Testis (tissue), 3 donors: ENCODE measurements around the gene CELF5. TPM values are rescaled to one million over a fixed set of nuclear protein-coding genes. Genes with fewer than 3 reads are reported as not detected.

ENCODE experiments used
- DNase-seq: peaks from one replicate; pipeline ENCODE4 v3.0.0-alpha.2; 2019
- H3K27ac ChIP-seq, 2 donors: fragments of 200-600 bp; sonication (generic); one replicate each; pipeline ENCODE4 v1.5.1; 2019
- H3K27me3 ChIP-seq: fragments of 200-600 bp; sonication (generic); one replicate; pipeline ENCODE4 v1.5.1; 2019
- H3K36me3 ChIP-seq: fragments of 200-600 bp; sonication (generic); one replicate; pipeline ENCODE4 v1.5.1; 2017; ENCODE audit warnings: low read depth; ENCODE audit errors: missing control alignments
- H3K4me1 ChIP-seq: fragments of 200-600 bp; sonication (generic); one replicate; pipeline ENCODE4 v1.5.1; 2019
- H3K4me3 ChIP-seq, 2 donors: fragments of 200-600 bp; sonication (generic); one replicate each; pipeline ENCODE4 v1.5.1; 2017 to 2019
- H3K9me3 ChIP-seq: fragments of 200-600 bp; sonication (generic); one replicate; pipeline ENCODE4 v1.5.1; 2017
- POLR2A ChIP-seq: fragments of 450-650 bp; IDR thresholded peaks from one replicate; pipeline ENCODE4 v1.6.1; 2017; ENCODE audit warnings: antibody characterized with exemption, mild to moderate bottlenecking, moderate library complexity
- WGBS, 2 donors: methylation state at CpG; one replicate each; pipeline ENCODE4 v1.1.5; 2018; 5-methylcytosine and 5-hydroxymethylcytosine counted together
- intact Hi-C: fragments of 100-400 bp; cut with DNase I; formaldehyde crosslinking; loops from one replicate; pipeline ENCODE4 v1.15.1; 2023; ENCODE audit warnings: low total_unique reads
- polyA plus RNA-seq: library from polyadenylated mRNA; stranded (reverse); fragments of 350-450 nt; fragmentation: Illumina TruSeq; extraction: RNeasy Lipid Tissue Mini Kit (QIAGEN cat#74804); gene quantifications from one replicate; pipeline ENCODE4 v1.2.3, GENCODE V29; 2014; ENCODE audit warnings: low read depth, low replicate concordance; ENCODE audit not compliant: insufficient read depth
- total RNA-seq, 2 donors: library from RNA; depleted of rRNA; stranded (reverse); fragments of >200 nt; gene quantifications; one replicate each; pipeline ENCODE4 v1.2.3, GENCODE V29; 2016
- TF ChIP-seq, protein P1 (sequence below), 3 experiments: fragments of 450-650 bp in 2 of 3; fragments of 200-600 bp in 1 of 3; sonication (generic) in 1 of 3; IDR thresholded peaks; one replicate each; pipeline ENCODE4 v1.5.1; 2016 to 2019; ENCODE audit warnings: antibody characterized with exemption in 3 of 3, mild to moderate bottlenecking in 2 of 3, moderate library complexity in 1 of 3

The CELF5 gene
- total and polyA plus RNA-seq, 3 donors from 2014 or later: 3.1 to 8.7 (median 6.6) TPM

DNA sequence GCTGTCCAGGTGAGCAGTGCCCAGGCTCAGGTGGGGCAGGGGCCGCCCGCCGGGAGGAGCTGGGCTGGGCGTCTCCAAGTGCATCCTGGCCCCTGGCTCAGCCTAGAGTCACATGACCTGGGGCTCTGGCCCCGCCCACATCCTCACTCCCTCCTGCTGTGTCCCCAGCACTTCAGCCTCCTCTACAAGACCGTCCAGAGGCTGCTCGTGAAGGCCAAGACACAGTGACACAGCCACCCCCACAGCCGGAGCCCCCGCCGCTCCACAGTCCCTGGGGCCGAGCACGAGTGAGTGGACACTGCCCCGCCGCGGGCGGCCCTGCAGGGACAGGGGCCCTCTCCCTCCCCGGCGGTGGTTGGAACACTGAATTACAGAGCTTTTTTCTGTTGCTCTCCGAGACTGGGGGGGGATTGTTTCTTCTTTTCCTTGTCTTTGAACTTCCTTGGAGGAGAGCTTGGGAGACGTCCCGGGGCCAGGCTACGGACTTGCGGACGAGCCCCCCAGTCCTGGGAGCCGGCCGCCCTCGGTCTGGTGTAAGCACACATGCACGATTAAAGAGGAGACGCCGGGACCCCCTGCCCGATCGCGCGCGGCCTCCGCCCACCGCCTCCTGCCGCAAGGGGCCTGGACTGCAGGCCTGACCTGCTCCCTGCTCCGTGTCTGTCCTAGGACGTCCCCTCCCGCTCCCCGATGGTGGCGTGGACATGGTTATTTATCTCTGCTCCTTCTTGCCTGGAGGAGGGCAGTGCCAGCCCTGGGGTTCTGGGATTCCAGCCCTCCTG lies 16.8 kb upstream of the CELF5 start:
- Histone ChIP-seq H3K27ac (no peak overlapping the region), H3K4me1 (no peaks in the 10 kb centered on the region), H3K36me3 (no peaks in the 10 kb centered on the region), H3K27me3 (no peaks in the 10 kb centered on the region), H3K9me3 (no peaks in the 10 kb centered on the region), H3K4me3 (no peak overlapping the region)
- intact Hi-C loops: no loop called here
- no peak for DNase-seq
- TF ChIP-seq, protein P1, sequence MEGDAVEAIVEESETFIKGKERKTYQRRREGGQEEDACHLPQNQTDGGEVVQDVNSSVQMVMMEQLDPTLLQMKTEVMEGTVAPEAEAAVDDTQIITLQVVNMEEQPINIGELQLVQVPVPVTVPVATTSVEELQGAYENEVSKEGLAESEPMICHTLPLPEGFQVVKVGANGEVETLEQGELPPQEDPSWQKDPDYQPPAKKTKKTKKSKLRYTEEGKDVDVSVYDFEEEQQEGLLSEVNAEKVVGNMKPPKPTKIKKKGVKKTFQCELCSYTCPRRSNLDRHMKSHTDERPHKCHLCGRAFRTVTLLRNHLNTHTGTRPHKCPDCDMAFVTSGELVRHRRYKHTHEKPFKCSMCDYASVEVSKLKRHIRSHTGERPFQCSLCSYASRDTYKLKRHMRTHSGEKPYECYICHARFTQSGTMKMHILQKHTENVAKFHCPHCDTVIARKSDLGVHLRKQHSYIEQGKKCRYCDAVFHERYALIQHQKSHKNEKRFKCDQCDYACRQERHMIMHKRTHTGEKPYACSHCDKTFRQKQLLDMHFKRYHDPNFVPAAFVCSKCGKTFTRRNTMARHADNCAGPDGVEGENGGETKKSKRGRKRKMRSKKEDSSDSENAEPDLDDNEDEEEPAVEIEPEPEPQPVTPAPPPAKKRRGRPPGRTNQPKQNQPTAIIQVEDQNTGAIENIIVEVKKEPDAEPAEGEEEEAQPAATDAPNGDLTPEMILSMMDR (IDR thresholded peaks at IDR 0.05): no peak
- TF ChIP-seq POLR2A: no peak
- 80 to 89% methylated on average over 19 to 43 of the region's 43 CpGs for WGBS, 2 donors

GRCh38 chr19:3208317-3209207 lies 15.9 kb upstream of the CELF5 start:
- Histone ChIP-seq H3K4me3 (no peak overlapping the region), H3K9me3 (no peaks in the 10 kb centered on the region), H3K4me1 (no peaks in the 10 kb centered on the region), H3K27ac (no peak overlapping the region), H3K36me3 (no peaks in the 10 kb centered on the region), H3K27me3 (no peaks in the 10 kb centered on the region)
- 92 to 94% methylated on average over 16 to 33 of the region's 33 CpGs for WGBS, 2 donors
- TF ChIP-seq, protein P1 (IDR thresholded peaks at IDR 0.05): no peak
- no peak for TF ChIP-seq POLR2A
- no peak for DNase-seq
- intact Hi-C loops: no loop called here

DNA sequence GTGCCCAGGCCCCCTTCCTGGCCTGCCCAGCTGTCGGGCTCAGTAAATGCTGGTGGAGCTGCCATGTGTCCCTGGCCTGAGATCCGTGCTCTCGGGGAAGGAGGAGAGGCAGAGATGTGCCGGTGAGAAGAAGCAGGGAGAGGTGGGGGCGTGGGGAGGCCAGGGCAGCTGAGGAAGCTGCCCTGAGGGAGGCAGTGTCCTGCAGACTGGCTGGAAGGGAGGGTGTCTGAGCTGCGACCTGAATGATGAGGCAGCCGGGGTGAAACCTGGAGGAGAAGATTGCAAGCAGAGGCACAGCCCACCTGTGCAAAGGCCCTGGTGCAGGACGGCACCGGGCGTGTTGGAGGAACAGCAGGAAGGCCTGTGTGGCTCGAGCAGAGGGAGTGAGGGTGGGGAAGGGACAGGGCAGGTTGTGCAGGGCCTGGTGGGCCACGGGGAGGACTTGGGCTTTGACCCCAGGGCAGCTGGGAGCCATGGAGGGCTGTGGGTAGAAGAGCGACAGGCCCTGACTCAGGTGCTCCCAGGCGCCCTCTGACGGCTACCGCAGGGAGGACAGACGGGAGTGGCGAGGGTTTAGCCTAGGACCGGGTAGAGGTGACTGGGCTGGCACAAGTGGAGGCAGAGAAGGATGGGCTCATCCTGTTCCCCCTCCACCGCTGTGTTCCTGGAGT lies 14.0 kb upstream of the CELF5 start:
- Histone ChIP-seq H3K9me3 (no peaks in the 10 kb centered on the region), H3K4me1 (no peaks in the 10 kb centered on the region), H3K27me3 (no peaks in the 10 kb centered on the region), H3K27ac (no peak overlapping the region), H3K36me3 (no peaks in the 10 kb centered on the region), H3K4me3 (no peak overlapping the region)
- DNase-seq: peak; percentile 43
- 55 to 60% methylated on average over 19 to 20 of the region's 20 CpGs for WGBS, 2 donors
- intact Hi-C loops: no loop called here
- no peak for TF ChIP-seq POLR2A
- TF ChIP-seq, protein P1 (IDR thresholded peaks at IDR 0.05): peak in 2 of 3 experiments; percentile 28 to 38

- intact Hi-C loops: no loop called here
- no peaks in the 10 kb centered on the region for H3K9me3 ChIP-seq
These were observed 13.3 kb upstream of the CELF5 start for GRCh38 chr19:3211191-3211590.

More at GRCh38 chr19:3211191-3211590, 13.3 kb upstream of the CELF5 start:
- no peak for DNase-seq
- H3K27me3 ChIP-seq: no peaks in the 10 kb centered on the region
- H3K4me3 ChIP-seq: no peak overlapping the region
- TF ChIP-seq, protein P1 (IDR thresholded peaks at IDR 0.05): no peak
- TF ChIP-seq POLR2A: no peak
- no peaks in the 10 kb centered on the region for H3K4me1 ChIP-seq
- H3K27ac ChIP-seq: no peak overlapping the region
- no peaks in the 10 kb centered on the region for H3K36me3 ChIP-seq
- WGBS, 2 donors: 49 to 50% methylated on average over 7 to 12 of the region's 12 CpGs
